ENCODE data around the gene SLC40A1. TPM values are rescaled to one million over a fixed set of nuclear protein-coding genes. Genes with fewer than 3 reads are reported as not detected.

Gene SLC40A1
- total RNA-seq, 2 donors from 2014 or later = 39.1 to 79.3 TPM

DNA sequence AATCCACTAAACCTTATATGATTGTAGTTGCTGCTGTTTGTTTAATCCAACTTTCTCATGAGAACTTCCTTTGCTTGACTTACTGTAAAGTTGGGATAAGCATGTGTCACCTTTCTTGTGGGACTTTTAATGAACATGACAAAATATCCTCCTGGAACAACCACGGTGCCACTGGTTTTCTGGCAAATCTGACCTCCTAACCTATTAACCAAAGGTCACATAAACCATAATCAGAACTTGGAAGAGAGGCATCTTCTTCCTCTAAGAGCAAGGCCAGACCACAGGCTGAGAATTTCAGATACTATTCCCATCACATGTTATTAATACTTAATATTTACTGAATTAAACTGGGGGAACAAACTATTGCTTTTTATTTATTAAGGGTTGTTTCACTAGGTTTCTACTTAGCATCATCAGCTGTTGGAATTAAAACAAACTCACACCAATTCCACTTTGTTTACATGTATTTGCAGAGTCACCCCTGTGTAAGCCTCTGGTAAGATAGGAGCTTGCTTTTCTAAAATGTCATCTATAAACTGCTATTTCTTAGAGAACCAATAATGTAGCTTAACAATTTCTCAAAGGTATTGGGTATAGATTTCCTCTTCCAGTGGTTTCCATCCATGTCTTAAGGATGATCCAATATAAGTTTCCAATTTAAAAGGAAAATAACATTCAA lies 2.2 kb downstream of the SLC40A1 start:
- ATAC-seq (no peak), DNase-seq (no peak)
- intact Hi-C loops (cut with DNase I) = loop anchor here in 1 of 2 donors (5.0 to 10.0 kb wide), 2 partner anchors 34 to 104 kb away; no protein-coding TSS in a partner anchor

DNA sequence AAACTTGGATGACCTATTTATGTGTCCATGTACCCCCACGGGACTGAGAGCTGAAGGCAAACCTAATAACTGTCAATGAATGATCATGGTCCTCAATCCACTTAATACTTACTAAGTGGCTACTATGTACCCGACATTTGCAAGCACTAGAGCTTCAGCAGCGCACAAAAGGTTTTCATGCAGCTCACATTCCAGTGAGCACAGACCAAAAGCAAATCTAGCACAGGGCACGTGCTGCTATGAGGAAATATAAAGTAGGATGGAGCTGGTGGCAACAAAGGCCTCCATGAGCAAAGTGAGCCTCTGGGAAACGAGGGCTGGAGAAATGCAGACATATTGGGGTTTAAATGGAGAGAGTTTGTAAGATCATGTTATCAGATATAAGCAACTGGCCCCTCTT lies 3.5 kb downstream of the SLC40A1 start:
- ATAC-seq = no peak
- DNase-seq = no peak
- intact Hi-C loops (cut with DNase I) = loop anchor here in 1 of 2 donors (5.0 to 10.0 kb wide), 2 partner anchors 35 to 102 kb away; no protein-coding TSS in a partner anchor

DNA sequence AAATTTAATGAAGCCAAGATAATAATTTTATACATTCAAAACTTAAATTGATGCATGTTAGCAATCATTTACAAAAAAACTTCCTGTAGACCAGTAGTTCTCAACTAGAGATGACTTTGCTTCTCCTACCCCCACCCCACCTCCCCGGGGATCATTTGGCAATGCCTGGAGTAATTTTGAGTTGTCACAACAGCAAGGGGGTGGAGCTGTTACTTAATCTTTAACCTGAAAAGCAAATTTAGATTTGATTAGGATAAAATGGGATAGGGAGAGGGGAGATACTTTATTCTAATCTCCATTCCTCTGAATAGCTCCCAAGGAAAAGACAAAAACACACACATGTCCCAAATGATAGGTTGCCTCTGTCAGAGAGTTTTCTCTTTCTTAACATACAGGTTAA lies 4.2 kb downstream of the SLC40A1 start:
- intact Hi-C loops (cut with DNase I) = loop anchor here in 1 of 2 donors (5.0 to 10.0 kb wide), 2 partner anchors 36 to 102 kb away; no protein-coding TSS in a partner anchor
- peak; percentile 50 for DNase-seq
- ATAC-seq = no peak

DNA sequence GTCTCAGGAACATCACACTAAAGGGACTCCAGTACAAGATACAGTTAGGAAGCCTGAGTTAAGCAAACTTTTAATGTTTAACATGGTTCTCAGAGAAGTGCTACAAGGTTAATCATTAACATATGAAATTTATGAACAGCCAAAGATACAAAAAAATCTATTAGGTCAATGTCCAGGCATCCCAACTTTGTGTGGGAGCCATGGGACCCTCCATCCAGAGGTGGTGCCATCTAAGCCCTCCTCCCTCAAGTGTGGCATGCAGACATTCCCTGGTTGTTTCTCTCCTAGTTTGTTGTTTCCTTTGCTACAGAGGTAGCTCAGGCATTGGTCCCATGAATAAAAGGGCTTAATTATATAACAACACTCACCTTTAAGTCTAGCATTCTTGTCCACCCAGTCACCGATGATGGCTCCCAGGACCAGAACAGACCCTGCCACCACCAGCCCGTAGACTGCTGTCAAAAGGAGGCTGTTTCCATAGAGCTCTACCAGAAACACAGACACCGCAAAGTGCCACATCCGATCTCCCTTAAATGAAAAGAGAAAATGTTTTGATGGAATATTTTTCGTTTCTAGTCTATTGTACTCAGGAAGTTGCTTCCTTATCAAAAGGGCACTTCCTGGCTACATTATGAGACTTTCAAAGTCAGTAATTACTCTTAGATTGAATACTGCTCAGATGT lies 5.7 kb downstream of the SLC40A1 start:
- ATAC-seq (peak in 1 of 2 donors; percentile 18), DNase-seq (no peak)

DNA sequence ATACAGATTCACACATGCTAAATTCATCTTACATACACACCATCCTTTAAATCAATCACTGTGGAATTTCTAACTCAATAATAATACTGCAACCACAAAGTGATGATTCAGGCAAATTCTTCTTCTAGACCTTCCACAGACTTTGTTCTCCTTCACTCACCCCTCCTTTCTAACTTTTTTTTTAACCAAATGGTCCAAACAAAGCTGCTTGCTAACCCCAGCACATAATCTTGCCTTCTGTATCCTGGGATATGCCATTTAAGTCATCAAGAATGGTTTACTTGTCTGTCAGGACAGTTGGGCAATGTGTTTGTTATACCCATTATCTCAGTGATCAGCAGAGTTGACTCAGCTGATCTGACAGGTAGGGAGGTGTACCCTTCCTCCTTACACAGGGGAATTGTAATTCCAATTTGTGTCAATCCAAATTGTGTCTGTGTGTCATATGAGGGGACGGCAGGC lies 10.0 kb downstream of the SLC40A1 start:
- DNase-seq = no peak
- intact Hi-C loops (cut with DNase I) = loop anchor here in 1 of 2 donors (10.0 kb wide), 1 partner anchor 96 kb away; no protein-coding TSS in a partner anchor
- ATAC-seq = no peak

More for the DNA sequence above, 5.7 kb downstream of the SLC40A1 start:
- intact Hi-C loops (cut with DNase I) = loop anchor here in 1 of 2 donors (5.0 to 10.0 kb wide), 2 partner anchors 37 to 100 kb away; no protein-coding TSS in a partner anchor

DNA sequence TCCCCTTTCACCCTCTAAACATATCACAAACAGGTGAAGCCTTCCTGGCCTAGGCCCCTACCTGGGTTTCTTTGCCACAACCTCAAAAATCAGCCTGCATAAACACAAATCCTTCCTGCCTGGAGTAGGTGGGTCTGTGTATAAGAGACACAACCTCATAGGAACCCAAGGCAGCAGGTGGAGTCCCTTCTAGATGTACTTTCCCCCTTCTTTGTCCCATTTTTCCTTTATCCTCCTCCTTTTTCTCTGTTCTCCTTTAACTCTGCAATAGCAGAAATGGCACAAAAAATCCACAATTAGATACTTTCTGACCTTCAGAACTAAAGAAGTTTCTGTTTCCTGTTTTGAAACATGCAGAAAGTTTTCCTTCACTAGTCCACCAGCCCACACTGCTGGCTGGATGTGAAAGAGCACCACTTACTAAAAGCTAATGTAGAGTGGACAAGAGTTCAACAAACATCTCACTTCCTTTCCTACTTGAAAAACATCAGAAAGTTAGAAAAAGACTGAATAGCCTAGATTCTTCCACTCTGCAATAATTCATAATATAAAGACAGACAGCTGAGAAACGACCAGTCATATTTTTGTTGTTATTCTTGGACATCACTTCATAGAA lies 11.2 kb downstream of the SLC40A1 start:
- ATAC-seq (peak in 1 of 2 donors; percentile 49), DNase-seq (no peak)
- intact Hi-C loops (cut with DNase I) = no loop called here

DNA sequence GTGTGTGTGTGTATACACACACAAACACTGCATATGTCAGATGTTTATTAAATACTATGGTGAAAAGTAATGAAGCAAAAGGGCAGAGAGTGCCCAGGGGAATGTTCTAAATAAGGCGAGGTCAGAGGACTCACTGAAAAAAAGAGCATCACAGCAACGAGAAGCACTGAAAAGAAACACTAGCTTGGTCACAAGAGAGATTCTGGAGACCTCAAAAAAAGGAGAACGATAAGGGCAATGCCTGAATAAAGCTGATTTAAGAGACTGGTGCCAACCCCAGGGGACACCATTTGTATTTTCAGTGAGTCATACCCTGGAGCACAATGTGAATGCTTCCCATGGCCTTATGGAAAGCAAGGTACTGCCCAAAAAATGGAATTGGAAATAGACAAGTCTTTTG lies 14.5 kb downstream of the SLC40A1 start:
- peak; percentile 23 to 78 for ATAC-seq
- DNase-seq = peak; percentile 32
- intact Hi-C loops (cut with DNase I) = no loop called here

DNA sequence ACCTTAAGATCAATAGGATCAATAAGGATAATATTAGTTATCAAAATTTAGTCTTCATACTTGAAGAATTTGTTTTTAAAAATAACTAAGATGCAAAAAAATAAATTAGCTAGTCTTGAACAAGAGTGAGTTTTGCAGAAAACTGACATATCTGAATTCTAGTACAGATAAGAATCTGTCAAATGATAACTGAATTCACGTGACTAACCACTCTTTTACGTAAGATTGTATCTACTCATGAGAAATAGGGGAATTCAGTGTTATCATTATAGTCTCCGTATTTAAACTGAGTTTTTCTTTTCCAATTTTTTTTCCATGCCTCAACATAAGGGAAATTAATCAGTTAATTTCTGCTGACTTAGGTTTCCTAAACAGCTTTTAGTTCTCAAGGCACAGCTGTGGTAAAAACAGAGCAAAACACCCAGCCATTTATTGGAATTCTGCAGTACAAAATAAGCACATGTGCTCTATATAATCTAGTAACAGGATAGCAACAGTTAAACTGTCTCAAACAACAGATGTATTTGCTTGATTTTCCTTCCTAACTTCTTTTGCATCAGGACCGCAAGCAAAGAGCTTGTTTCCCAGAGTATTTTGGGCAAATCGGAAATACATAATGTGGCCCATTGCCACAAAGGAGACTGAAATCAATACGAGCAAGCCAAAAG lies 19.1 kb downstream of the SLC40A1 start:
- intact Hi-C loops (cut with DNase I) = no loop called here
- ATAC-seq (no peak), DNase-seq (no peak)

DNA sequence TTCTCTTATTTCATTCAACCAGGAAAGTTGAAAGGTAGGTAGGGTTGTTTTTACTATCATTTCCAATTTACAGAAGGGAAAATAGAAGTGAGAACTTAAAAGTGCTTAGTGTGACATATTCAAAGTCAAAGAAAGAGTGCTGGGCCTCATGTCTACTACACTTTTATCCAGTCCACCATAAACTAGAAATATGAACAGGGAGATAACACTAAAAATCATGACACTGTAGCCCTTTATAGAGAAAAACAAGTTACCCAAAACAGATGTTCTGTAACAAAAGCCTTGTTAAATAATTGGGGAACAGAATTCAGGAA lies 20.4 kb downstream of the SLC40A1 start:
- ATAC-seq = no peak
- intact Hi-C loops (cut with DNase I) = no loop called here
- DNase-seq = no peak

DNA sequence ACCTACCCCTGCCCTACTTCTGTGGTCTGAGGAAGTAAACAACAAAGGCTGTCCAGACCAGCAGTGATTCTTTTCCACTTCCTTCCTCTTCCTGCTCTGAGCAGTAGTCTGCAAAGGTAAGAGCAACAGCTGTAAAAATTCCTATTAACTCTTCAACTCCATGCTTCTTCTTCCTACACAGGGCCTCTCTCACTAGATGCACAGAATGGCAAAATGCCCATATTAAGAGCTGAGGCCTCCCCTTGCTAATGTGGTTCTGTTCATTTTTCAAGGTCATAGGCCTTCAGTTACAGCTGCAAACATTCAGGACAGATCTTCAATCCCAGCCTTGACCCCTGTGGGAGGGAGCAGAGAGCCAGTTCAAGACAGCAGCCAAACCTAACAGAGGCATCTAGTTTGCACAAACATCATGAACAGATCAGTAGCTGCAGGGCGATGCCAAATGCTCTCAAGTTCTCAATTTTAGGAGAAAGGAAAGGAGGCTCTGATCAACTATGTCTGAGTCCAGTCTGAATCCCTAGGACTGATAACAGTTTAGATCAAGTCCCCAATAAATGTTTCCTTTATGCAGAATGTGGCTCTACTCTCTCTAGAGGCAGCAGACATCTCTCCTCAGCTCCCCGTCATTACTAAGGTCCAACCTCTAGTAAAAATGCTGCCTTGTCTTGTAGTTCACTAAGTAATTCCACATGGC lies 20.9 kb downstream of the SLC40A1 start:
- intact Hi-C loops (cut with DNase I) = no loop called here
- ATAC-seq (peak; percentile 84), DNase-seq (no peak)

DNA sequence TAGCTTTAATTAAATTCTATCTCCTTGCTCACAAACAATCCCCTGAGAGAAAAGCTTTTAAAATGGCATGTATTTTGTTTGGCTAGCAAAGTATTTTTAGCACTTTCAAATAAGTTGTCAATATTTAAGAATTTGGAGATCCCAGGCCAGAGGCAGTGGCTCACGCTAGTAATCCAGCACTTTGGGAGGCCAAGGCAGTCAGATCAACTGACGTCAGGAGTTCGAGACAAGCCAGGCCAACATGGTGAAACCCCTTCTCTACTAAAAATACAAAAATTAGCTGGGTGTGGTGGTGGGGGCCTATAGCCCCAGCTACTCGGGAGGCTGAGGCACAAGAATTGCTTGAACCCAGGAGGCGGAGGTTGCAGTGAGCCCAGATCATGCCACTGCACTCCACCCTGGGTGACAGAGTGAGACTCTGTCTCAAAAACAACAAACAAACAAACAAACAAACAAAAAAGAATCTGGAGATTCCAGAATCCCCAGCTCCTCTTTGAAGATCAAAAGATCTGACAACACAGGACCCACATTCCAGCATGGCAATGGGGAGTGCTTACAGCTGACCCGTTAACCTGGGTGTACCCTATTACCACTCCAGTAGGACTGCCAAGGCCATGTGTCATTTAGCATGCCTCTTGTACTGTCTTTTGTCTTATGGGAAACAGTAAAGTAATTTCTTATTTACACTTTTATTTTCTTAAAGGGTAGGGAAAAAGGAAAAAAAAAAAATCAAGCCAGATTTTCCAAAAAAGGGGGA lies 21.9 kb downstream of the SLC40A1 start:
- intact Hi-C loops (cut with DNase I) = no loop called here
- DNase-seq (no peak), ATAC-seq (peak; percentile 10 to 53)

DNA sequence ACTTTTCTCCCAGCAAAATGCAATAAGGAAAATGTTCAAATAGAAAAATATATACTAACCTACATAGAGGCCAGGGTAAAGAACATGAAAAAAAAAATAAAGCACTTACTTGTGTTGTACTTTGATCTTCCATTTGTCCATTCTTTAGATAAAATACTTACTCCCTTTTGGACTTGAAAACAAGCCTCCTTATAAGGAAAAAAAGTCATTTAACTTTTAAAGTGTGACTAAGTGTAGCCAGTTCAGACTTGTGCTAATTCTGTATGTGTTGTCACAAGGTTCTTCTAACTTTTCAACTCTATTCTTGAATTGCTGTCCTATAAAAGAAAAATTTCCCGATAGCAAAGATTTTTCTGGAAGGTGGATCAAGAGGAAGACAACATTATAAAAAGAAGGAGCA lies 23.2 kb downstream of the SLC40A1 start:
- intact Hi-C loops (cut with DNase I) = no loop called here
- DNase-seq (no peak), ATAC-seq (no peak)

DNA sequence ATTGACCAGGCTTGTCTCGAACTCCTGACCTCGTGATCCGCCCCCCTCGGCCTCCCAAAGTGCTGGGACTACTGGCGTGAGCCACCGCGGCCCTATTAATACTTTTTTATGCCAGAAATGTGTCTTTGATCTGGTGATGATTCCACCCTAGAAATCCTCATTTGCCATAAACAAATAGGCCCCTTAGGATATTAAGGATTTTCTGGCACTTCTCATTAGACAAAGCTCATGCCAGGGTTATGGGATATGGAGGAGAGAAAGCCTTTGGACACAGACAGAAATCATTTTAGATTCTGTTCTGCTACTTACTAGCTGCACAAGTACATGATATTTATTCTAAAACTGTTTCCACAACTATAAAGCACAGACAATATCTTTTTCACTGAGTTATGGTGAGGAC lies 24.1 kb downstream of the SLC40A1 start:
- ATAC-seq (no peak), DNase-seq (no peak)
- intact Hi-C loops (cut with DNase I) = no loop called here

DNA sequence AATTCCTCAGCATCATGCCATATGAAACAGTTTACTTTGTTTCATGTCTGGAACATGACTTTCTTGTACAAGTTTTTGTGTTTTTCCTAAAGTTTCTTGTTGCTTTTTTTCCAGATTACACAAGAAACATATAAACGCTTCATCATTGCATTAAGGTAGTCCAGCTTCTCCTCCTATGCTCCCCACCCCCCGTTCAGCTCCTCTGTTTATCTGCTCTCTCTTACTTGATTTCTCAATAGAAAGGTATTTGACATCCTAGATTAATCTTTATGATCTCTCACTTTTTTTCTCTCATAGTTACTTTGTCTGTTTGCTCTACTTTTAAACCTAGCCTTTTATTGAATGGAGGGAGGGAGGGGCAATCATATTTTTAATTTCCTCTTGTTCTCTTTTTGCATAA lies 25.4 kb downstream of the SLC40A1 start:
- DNase-seq (no peak), ATAC-seq (no peak)
- intact Hi-C loops (cut with DNase I) = no loop called here

DNA sequence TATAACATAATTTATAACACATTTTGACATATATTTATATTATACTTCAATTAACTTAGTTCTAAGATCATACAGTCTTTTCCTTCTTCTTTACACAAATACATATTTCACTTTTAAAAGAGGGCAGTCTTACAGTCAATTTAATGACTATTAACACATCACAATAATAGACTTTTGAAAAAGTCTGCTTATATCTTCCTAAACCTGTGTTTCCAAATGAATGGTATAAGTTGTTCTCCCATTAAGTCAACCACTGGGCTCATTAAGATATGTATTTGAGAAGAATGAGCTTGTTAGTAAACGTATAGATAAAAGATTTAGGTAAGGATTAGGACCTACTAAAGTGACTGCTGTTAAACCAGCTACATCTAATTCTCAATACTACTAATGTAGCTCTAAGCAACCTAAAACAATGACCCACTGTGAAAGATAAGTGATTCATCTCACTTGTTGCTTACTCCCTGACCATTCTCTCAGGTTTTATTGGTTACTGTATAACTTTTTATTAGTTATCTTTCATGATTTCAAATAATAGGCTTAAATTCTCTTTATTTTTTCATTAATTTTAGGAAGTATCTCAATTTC lies 27.0 kb downstream of the SLC40A1 start:
- DNase-seq (no peak), ATAC-seq (no peak)
- intact Hi-C loops (cut with DNase I) = no loop called here

DNA sequence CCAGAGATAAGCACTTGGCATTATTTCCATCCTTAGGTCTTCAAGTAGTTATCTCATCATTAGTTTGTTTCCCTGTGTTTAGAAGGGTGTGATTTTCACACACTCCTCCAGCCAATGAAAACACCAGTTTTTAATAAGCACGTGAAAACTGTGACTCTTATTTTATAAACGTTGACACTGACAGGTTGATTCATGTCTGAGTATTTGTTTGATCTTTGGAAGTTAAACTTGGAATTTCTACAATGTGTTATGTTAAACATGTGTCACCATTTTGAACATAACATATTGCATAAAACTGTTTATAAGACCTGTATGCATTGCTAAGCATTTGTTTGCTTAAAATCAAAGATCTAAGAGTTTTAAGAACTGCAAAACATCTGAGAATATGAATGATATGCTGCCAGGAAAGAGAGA lies 27.6 kb downstream of the SLC40A1 start:
- DNase-seq = no peak
- peak in 1 of 2 donors; percentile 45 for ATAC-seq
- intact Hi-C loops (cut with DNase I) = no loop called here

DNA sequence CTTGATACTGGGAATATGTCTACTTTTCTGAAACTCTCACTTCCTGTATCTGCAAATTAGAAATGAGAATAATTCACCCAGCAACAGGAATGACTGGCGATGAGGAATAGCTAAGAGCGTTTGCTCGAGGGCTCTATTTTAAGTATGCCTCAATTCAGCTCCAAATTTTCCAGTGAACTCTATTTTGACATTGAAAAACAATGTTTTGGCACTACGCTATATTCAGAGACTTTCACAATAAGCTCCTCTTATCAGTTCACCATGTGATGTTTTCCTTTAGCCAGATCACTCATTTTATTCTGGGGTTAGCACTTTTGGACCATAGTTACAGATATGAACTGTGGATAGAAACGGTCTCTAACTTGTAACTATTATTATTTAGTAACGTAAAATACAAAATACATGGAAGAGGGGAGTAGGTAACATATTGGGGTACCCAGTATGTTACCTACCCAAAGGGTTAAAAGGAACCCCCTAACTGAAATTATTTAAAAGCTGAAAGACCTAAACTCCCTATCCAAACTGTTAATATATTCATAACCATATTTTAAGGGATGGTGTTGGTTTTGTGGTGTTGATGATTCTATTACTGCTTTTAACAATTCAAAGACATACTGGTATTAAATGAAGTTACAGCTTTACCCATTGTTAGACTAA lies 28.1 kb downstream of the SLC40A1 start:
- DNase-seq = no peak
- peak; percentile 83 for ATAC-seq
- intact Hi-C loops (cut with DNase I) = no loop called here
